ENCODE data around the gene THBS4. TPM values are rescaled to one million over a fixed set of nuclear protein-coding genes. Genes with fewer than 3 reads are reported as not detected.

THBS4 gene
- total and polyA plus RNA-seq, 10 of the 15 experiments (the other 5 are each of a cell fraction or from before 2014, with no cell fraction given) = 0.31 to 1.7 (median 0.75) TPM

DNA sequence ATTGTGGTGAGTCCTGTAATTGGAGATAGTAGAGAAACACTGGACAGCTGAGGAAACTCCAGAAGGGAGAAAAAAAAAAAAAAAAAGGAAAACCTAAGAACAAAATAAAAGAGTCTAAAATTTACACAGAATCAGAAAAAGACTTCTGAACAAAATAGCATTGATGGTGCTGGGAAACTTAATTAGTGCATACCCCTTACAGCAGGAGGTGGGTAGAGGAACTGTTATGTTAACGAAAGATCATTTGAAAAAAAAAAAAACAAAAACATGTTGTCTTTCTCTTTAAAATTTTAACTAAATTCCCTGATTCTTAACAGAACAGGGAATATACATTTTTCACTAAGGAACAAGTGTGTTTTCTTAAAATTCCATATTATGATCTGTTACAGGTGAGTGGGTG is 32.5 kb upstream of the THBS4 start (continued):
- TF ChIP-seq BCL11A (IDR thresholded peaks at IDR 0.05; ENCODE audit: low read depth, low read length) (no peak), LARP7 (IDR thresholded peaks at IDR 0.05) (no peak), JUND (IDR thresholded peaks at IDR 0.05; ENCODE audit: low read depth, low read length) (no peak), E4F1 (IDR thresholded peaks at IDR 0.05; ENCODE audit: borderline replicate concordance, partially characterized antibody) (no peak), BCL3 (IDR thresholded peaks at IDR 0.05; ENCODE audit: borderline replicate concordance, insufficient read depth, low read depth, low read length, poor library complexity, severe bottlenecking) (no peak), FOS (IDR thresholded peaks at IDR 0.05; ENCODE audit: borderline replicate concordance, extremely low read depth, insufficient read length) (no peak)
- TF ChIP-seq, protein P1, sequence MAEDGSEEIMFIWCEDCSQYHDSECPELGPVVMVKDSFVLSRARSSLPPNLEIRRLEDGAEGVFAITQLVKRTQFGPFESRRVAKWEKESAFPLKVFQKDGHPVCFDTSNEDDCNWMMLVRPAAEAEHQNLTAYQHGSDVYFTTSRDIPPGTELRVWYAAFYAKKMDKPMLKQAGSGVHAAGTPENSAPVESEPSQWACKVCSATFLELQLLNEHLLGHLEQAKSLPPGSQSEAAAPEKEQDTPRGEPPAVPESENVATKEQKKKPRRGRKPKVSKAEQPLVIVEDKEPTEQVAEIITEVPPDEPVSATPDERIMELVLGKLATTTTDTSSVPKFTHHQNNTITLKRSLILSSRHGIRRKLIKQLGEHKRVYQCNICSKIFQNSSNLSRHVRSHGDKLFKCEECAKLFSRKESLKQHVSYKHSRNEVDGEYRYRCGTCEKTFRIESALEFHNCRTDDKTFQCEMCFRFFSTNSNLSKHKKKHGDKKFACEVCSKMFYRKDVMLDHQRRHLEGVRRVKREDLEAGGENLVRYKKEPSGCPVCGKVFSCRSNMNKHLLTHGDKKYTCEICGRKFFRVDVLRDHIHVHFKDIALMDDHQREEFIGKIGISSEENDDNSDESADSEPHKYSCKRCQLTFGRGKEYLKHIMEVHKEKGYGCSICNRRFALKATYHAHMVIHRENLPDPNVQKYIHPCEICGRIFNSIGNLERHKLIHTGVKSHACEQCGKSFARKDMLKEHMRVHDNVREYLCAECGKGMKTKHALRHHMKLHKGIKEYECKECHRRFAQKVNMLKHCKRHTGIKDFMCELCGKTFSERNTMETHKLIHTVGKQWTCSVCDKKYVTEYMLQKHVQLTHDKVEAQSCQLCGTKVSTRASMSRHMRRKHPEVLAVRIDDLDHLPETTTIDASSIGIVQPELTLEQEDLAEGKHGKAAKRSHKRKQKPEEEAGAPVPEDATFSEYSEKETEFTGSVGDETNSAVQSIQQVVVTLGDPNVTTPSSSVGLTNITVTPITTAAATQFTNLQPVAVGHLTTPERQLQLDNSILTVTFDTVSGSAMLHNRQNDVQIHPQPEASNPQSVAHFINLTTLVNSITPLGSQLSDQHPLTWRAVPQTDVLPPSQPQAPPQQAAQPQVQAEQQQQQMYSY (CRISPR knock-in tag; IDR thresholded peaks at IDR 0.05) = no peak

Measured in GM12878 (cell line).